Hair follicle dermal papilla cell (primary cell): ENCODE measurements around the gene CD2BP2. TPM values are rescaled to one million over a fixed set of nuclear protein-coding genes. Genes with fewer than 3 reads are reported as not detected.

Source experiments
- total RNA-seq: library from RNA; depleted of rRNA; stranded (reverse); fragments of >200 nt; gene quantifications from 2 replicates; pipeline ENCODE4 v1.2.3, GENCODE V29; 2012

CD2BP2 gene
- 28.8 and 30.7 TPM in 2 replicates for total RNA-seq

DNA sequence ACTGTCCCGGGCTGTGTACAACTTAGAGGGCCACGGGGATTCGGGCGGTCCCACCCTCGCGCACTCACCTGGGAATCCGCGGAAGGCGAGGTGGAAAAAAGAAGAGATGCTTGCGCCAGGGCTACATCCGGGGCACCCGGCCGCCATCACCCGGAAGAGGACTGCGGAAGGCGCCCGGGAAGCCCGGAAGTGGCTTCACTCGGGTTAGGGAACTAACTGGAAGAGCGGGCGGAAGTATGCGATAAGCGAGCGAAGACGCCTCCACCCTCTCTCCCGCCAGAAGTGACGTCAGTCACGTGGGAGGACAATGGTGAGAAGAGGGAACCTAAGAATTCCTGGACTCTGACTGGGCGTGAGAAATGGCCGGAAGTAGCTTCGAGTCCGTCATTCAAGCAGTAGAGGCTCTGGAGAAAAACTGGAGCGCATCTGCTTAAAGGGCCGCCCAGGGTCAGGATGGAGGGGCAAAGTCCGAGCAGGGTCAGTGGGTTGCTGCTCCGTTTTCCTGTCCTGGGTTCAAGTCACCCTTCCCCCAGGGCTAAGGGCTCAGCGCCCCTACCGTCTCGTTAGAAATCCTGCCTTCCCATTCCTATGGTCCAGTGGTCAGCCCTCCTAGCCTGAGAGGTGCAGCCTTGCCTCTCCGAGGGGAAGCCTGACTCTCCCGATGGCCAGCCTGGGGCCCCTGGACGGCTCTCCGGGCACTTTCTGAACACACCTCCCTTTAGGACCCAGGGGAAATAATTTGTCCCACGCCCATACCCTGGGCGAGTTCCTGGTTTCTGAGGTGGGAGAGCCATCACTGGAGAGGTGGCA is at the start of gene CD2BP2:
CD2BP2 (minus strand) TSS at position 165 of the 810 bp plus-strand sequence. CDS start 627 bp downstream, outside the sequence.

DNA sequence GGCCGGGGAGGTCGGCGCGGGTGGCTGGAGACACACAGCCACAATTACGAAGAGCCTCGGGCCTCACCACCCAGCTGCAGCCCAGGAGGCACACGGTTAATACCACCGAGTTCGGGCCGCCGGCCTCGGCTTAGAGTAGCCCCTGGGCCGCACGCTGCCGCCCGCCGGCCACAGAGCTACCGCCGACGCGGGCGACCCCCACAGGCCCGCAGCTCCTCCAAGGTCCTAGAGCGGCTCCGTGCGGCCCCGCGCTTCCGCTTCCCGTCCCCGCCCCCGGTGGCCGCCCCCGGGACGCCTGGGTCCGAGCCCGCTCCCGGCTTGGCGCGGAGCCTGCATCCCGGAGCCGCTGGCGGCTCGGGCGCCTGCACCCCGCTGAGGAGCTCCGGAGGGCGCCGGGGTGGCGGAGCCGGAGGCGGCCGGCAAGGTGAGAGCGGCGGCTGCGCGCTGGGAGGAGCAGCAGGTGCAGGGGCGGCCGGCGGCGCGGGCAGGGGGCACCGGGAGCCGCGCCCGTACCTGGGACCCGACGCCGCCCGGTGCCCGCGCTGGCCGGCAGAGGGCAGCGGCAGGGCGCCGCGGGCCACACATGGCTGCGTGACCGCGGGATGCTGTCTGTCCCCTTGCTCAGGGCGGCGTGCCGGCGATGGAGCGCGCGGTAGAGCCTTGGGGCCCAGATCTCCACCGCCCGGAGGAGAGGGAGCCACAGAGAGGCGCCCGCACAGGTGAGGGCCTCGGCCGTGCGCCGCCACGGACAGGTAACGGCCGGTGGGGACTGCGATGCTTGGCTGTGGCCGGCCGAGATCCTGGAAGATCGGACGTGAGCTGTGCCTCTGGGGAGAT is 40.3 kb upstream of the CD2BP2 start, which contains the start of gene ZNF48:
ZNF48 (plus strand) TSS at position 266 of the 837 bp plus-strand sequence; CDS start at position 641, 375 bp downstream.

DNA sequence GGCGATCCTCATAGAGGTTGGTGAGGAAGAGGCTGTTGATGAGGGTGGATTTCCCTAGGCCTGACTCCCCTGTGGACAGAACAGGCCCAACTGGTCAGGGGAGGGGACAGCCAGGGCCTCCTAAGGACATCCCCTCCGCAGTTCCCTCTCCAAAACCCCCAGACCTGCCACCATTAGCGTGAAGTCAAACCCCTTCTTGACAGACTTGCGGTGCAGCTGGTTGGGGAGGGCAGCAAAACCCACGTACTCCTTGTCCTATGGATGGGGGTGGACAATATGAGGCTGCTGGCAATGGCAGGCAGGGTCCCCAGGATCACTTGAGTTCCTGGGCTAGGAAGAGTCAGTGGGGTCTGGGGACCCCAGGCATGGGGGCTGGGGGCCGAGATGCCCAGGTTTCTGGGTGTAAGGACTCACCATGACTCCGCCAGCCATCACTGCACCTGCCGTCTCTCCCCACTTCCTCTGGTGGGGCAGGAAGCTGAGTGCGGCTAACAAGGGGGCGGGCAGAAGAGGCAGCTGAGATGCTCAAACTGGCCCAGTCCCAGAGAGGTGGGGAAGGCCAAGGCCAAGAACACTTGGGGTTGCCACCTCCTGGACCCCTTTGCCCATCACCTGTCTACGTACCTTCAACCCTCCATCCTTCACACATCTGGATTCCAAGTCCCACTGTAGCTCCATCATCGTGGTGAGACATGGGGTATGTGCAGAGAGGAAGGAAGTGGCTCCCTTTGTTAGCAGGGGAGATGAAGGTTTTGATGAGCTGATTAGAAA is 27.2 kb upstream of the CD2BP2 start, which contains the start of gene SEPTIN1:
SEPTIN1 (minus strand) TSS at position 451 of the 771 bp plus-strand sequence; CDS start at position 432, 19 bp downstream.

GRCh38 chr16:30374538-30374937 is 19.4 kb upstream of the CD2BP2 start, which contains the start of gene MYL11:
TSS of gene MYL11 (plus strand) at chr16:30374802. CDS start at chr16:30374858, 56 bp downstream.

GRCh38 chr16:30370456-30371247 is 15.5 kb upstream of the CD2BP2 start, which contains the start of gene TBC1D10B:
TSS of gene TBC1D10B (minus strand) at chr16:30370494. CDS start at chr16:30370183, 311 bp downstream.

Other genes starting within 250 kb of the CD2BP2 start
- gene GDPD3, start 241.8 kb downstream of the CD2BP2 start, total RNA-seq = 0.73 and 0.81 TPM in 2 replicates
- gene MAPK3, start 232.1 kb downstream of the CD2BP2 start, total RNA-seq = 44.9 and 57.8 TPM in 2 replicates
- 0.49 and 0.73 TPM in 2 replicates for gene CORO1A, start 171.7 kb downstream of the CD2BP2 start, total RNA-seq
- gene BOLA2B, start 161.6 kb downstream of the CD2BP2 start, total RNA-seq = 26.1 and 65.0 TPM in 2 replicates
- gene SLX1A, start 161.4 kb downstream of the CD2BP2 start, total RNA-seq = 15.9 and 17.8 TPM in 2 replicates
- gene SULT1A3, start 156.1 kb downstream of the CD2BP2 start, total RNA-seq = 3.7 and 3.8 TPM in 2 replicates
- gene NPIPB13, start 106.8 kb downstream of the CD2BP2 start, total RNA-seq = 0.65 TPM in 1 of 2 replicates, not detected in the other
- gene TBC1D10B, start 15.2 kb upstream of the CD2BP2 start, total RNA-seq = 45.1 and 47.4 TPM in 2 replicates
- gene MYL11, start 19.5 kb upstream of the CD2BP2 start, total RNA-seq = not detected in 2 replicates
- 0.12 and 0.32 TPM in 2 replicates for gene SEPTIN1, start 27.3 kb upstream of the CD2BP2 start, total RNA-seq
- 6.3 and 8.0 TPM in 2 replicates for gene ZNF48, start 40.1 kb upstream of the CD2BP2 start, total RNA-seq
- 10.8 and 11.5 TPM in 2 replicates for gene ZNF771, start 52.3 kb upstream of the CD2BP2 start, total RNA-seq
- 7.3 and 8.6 TPM in 2 replicates for gene DCTPP1, start 74.7 kb upstream of the CD2BP2 start, total RNA-seq
- 9.1 and 12.0 TPM in 2 replicates for gene SEPHS2, start 90.6 kb upstream of the CD2BP2 start, total RNA-seq
- not detected in 2 replicates for gene ITGAL, start 117.4 kb upstream of the CD2BP2 start, total RNA-seq
- 31.5 and 32.9 TPM in 2 replicates for gene ZNF768, start 171.3 kb upstream of the CD2BP2 start, total RNA-seq
- 15.3 and 16.6 TPM in 2 replicates for gene ZNF747, start 179.6 kb upstream of the CD2BP2 start, total RNA-seq
- 8.6 and 9.7 TPM in 2 replicates for gene ZNF764, start 203.1 kb upstream of the CD2BP2 start, total RNA-seq
- gene ZNF688, start 216.4 kb upstream of the CD2BP2 start, total RNA-seq = 7.2 and 12.5 TPM in 2 replicates
- gene ZNF785, start 230.4 kb upstream of the CD2BP2 start, total RNA-seq = 11.1 and 15.6 TPM in 2 replicates